GM12878 (cell line): ENCODE results near the gene PLPPR1. TPM values are rescaled to one million over a fixed set of nuclear protein-coding genes. Genes with fewer than 3 reads are reported as not detected.

Experiments
- ATAC-seq: fragments of 200-7000 bp; cut with Tn5 transposase; 3 replicates; pipeline ENCODE4 v1.9.1; 2020; ENCODE audit warnings: mild to moderate bottlenecking, moderate library complexity
- BruUV-seq: library from RNA; stranded (reverse); fragments of 400-500 nt; replicated peaks from 2 replicates; lab custom pipeline; 2021; lab: Mats Ljungman, UMichigan
- CTCF ChIA-PET: fragments of 300-600 bp; sonication (Branson Sonifier 250); formaldehyde crosslinking; extraction: SDS; loops from one replicate; lab custom pipeline; 2021; ENCODE audit warnings: inconsistent platforms; lab: Yijun Ruan, JAX
- POLR2A ChIA-PET: fragments of 350-600 bp; formaldehyde crosslinking; extraction: SDS; loops from one replicate; lab custom pipeline; 2021; ENCODE audit warnings: inconsistent platforms; lab: Charles Lee
- RAD21 ChIA-PET: fragments of 300-600 bp; sonication (Branson Sonifier 250); formaldehyde crosslinking; loops from one replicate; lab custom pipeline; 2023; ENCODE audit warnings: antibody characterized with exemption; ENCODE audit not compliant: unreplicated experiment; lab: Charles Lee
- SMC1A ChIA-PET: fragments of 300-600 bp; sonication (Branson Sonifier 250); formaldehyde crosslinking; loops from one replicate; lab custom pipeline; 2023; ENCODE audit not compliant: unreplicated experiment, uncharacterized antibody; lab: Charles Lee
- DNase-seq: peaks from one replicate; pipeline ENCODE4 v3.0.0-alpha.2; 2011; ENCODE audit warnings: low read depth, low spot score
- FAIRE-seq: peaks from 3 replicates; lab custom pipeline; 2011; peaks lifted over from hg19 to GRCh38; lab: Jason Lieb, UNC
- H2AFZ ChIP-seq: 2 replicates; pipeline ENCODE4 v1.6.0; 2011; ENCODE audit warnings: low read depth, low read length, control low read depth; ENCODE audit not compliant: control insufficient read depth
- H3K27ac ChIP-seq: 2 replicates; pipeline ENCODE4 v1.5.1; 2011; ENCODE audit warnings: control low read depth; ENCODE audit not compliant: control insufficient read depth, insufficient read depth
- H3K27me3 ChIP-seq, 2 experiments: replicated peaks in 1 of 2; 2 replicates each; pipeline versions ENCODE4 v1.6.0 to v1.6.1; 2011; ENCODE audit warnings: low read length in 1 of 2; ENCODE audit not compliant: control insufficient read depth in 2 of 2, insufficient read depth in 2 of 2
- H3K36me3 ChIP-seq, 2 experiments: 2 replicates each; pipeline ENCODE4 v1.5.1; 2011; ENCODE audit warnings: low read length in 1 of 2; ENCODE audit not compliant: control insufficient read depth in 2 of 2, insufficient read depth in 2 of 2
- H3K4me1 ChIP-seq: 2 replicates; pipeline ENCODE4 v1.6.1; 2011; ENCODE audit warnings: mild to moderate bottlenecking, low read length, moderate library complexity, mixed read lengths; ENCODE audit not compliant: control insufficient read depth, insufficient read depth
- H3K4me2 ChIP-seq: 2 replicates; pipeline ENCODE4 v1.6.0; 2011; ENCODE audit warnings: control low read depth; ENCODE audit not compliant: control insufficient read depth, insufficient read depth
- H3K4me3 ChIP-seq: fragments of 200-600 bp; sonication (generic); 2 replicates; pipeline ENCODE4 v1.5.1; 2016
- H3K79me2 ChIP-seq: 2 replicates; pipeline ENCODE4 v1.6.0; 2011; ENCODE audit warnings: low read length; ENCODE audit not compliant: control insufficient read depth, insufficient read depth
- H3K9ac ChIP-seq: 2 replicates; pipeline ENCODE4 v1.8.0; 2011; ENCODE audit warnings: low read length, control low read depth, mixed read lengths; ENCODE audit not compliant: control insufficient read depth, insufficient read depth
- H3K9me3 ChIP-seq: replicated peaks from 3 replicates; pipeline ENCODE4 v1.5.1; 2011; ENCODE audit warnings: mild to moderate bottlenecking, low read length; ENCODE audit not compliant: control insufficient read depth, insufficient read depth
- H4K20me1 ChIP-seq: 2 replicates; pipeline ENCODE4 v1.6.0; 2011; ENCODE audit not compliant: control insufficient read depth, insufficient read depth
- ASH2L ChIP-seq: fragments of 300-600, 200-600 bp; sonication (generic); IDR thresholded peaks from 2 replicates; pipeline ENCODE4 v1.6.1; 2017; ENCODE audit warnings: low read depth, mild to moderate bottlenecking, borderline replicate concordance
- BACH1 ChIP-seq: fragments of 450-650 bp; IDR thresholded peaks from 2 replicates; pipeline ENCODE4 v1.6.1; 2017; ENCODE audit warnings: mild to moderate bottlenecking, borderline replicate concordance
- CBX5 ChIP-seq: sonication (generic); IDR thresholded peaks from 2 replicates; pipeline ENCODE4 v1.6.1; 2016; ENCODE audit warnings: low read depth, moderate library complexity, mild to moderate bottlenecking, inconsistent platforms
- CEBPB ChIP-seq, 2 experiments: fragments of 150-350 bp in 1 of 2; IDR thresholded peaks; 2 replicates each; pipeline ENCODE4 v1.6.1; 2012 to 2014; ENCODE audit warnings: low read depth in 2 of 2, low read length in 2 of 2, borderline replicate concordance in 1 of 2, inconsistent platforms in 1 of 2
- CREM ChIP-seq: IDR thresholded peaks from 2 replicates; pipeline ENCODE4 v1.6.1; 2014; ENCODE audit warnings: antibody characterized with exemption, low read depth
- EGR1 ChIP-seq, 2 experiments: IDR thresholded peaks; 1 replicate in 1 of 2; 2 replicates in 1 of 2; pipeline ENCODE4 v1.6.1; 2011 to 2012; ENCODE audit warnings: low read depth in 2 of 2, low read length in 2 of 2, borderline replicate concordance in 1 of 2, mild to moderate bottlenecking in 1 of 2, moderate library complexity in 1 of 2
- MYB ChIP-seq: fragments of 150-350 bp; IDR thresholded peaks from 2 replicates; pipeline ENCODE4 v1.6.1; 2014; ENCODE audit warnings: mild to moderate bottlenecking, low read depth, low read length, borderline replicate concordance
- NFYA ChIP-seq: IDR thresholded peaks from 2 replicates; pipeline ENCODE4 v1.6.1; 2011; ENCODE audit warnings: low read depth, mild to moderate bottlenecking, low read length, improper control_type of control experiment, borderline replicate concordance
- PML ChIP-seq: IDR thresholded peaks from 2 replicates; pipeline ENCODE4 v1.6.1; 2012; ENCODE audit warnings: low read length, inconsistent platforms
- YY1 ChIP-seq: IDR thresholded peaks from 2 replicates; pipeline ENCODE4 v1.6.1; 2011; ENCODE audit warnings: low read depth, mild to moderate bottlenecking, low read length
- ZNF24 ChIP-seq: fragments of 450-650 bp; IDR thresholded peaks from 2 replicates; pipeline ENCODE4 v1.6.1; 2017; ENCODE audit warnings: antibody characterized with exemption, mild to moderate bottlenecking
- ZNF622 ChIP-seq: fragments of 450-650 bp; IDR thresholded peaks from 2 replicates; pipeline ENCODE4 v1.6.1; 2017; ENCODE audit warnings: mild to moderate bottlenecking, inconsistent platforms
- ZZZ3 ChIP-seq: IDR thresholded peaks from 2 replicates; pipeline ENCODE4 v1.6.1; 2011; ENCODE audit warnings: low read depth; ENCODE audit not compliant: control insufficient read depth, insufficient read length
- WGBS: methylation state at CpG from one replicate; pipeline ENCODE4 v1.1.6; 2016; ENCODE audit warnings: low lambda C conversion rate; ENCODE audit not compliant: insufficient replicate concordance, insufficient coverage; ENCODE audit errors: missing lambda C conversion rate; 5-methylcytosine and 5-hydroxymethylcytosine counted together
- in situ Hi-C: fragments of 300-500 bp; cut with MboI; formaldehyde crosslinking; loops from 9 replicates; pipeline ENCODE4 v1.14.3; 2018; ENCODE audit warnings: mixed read lengths
- intact Hi-C: fragments of 100-400 bp; cut with micrococcal nuclease; formaldehyde crosslinking; loops from one replicate; pipeline ENCODE4 v1.14.2; 2022; ENCODE audit not compliant: unreplicated experiment
- polyA plus RNA-seq, 11 experiments: library from polyadenylated mRNA; depleted of rRNA in 4 of 11; unstranded in 6 of 11; stranded (reverse) in 5 of 11; fragments of >200 nt; fragmentation: Nextera tagmentation in 4 of 11; fragmentation: Illumina TruSeq in 1 of 11; extraction: Ambion mirVana in 4 of 11; extraction: Trizol in 1 of 11; gene quantifications; 1 replicate in 1 of 11; 2 replicates in 10 of 11; pipeline versions ENCODE4 v1.2.1 to v1.2.3, GENCODE V29; 2011 to 2016; ENCODE audit warnings: inconsistent platforms in 2 of 11, missing spikeins in 2 of 11, low read depth in 1 of 11
- total RNA-seq, 4 experiments: library from RNA; depleted of rRNA in 3 of 4; stranded (reverse); fragments of >200 nt in 3 of 4; fragmentation: Illumina TruSeq in 1 of 4; extraction: Trizol in 1 of 4; gene quantifications; 2 replicates each; pipeline versions ENCODE4 v1.2.1 to v1.2.3, GENCODE V29; 2013 to 2021
- TF ChIP-seq, protein P1 (sequence below): IDR thresholded peaks from 2 replicates; pipeline ENCODE4 v1.6.1; 2011; ENCODE audit warnings: borderline replicate concordance, low read depth, mild to moderate bottlenecking, moderate library complexity, low read length; ENCODE audit not compliant: insufficient read depth, poor library complexity, severe bottlenecking
- TF ChIP-seq, protein P2 (sequence below): IDR thresholded peaks from 2 replicates; pipeline ENCODE4 v1.6.1; 2012; ENCODE audit warnings: low read depth, low read length, improper control_type of control experiment
- TF ChIP-seq, protein P3 (sequence below): fragments of 450-650 bp; formaldehyde crosslinking; IDR thresholded peaks from 2 replicates; pipeline ENCODE4 v1.4.0; 2022; ENCODE audit warnings: mild to moderate bottlenecking, moderate library complexity

PLPPR1 gene
- total and polyA plus RNA-seq, 10 of the 15 experiments (the other 5 are each of a cell fraction or from before 2014, with no cell fraction given), result 0.69 TPM; not detected in 9

DNA sequence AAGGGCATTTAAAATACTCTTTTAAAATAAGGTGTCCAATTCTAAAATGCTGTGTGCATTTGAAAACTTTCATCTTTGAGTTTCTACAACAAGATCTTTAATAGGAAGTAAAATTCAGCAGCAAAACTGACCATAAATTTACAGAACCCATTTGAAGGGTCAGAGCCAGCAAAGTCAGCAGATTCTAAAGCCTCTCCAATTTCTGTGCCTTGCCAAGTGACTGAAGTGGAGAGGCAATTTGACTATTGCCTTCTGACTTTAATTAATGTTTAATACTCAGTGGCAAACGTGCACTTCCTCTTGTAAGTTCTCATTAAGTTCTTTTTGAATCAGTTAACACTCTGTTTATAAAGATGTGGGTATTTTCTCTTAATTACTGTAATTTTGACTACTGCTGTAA lies 201.1 kb downstream of the PLPPR1 start (continued):
- TF ChIP-seq NFYA (no peak), PML (no peak), YY1 (no peak), ZNF24 (no peak), CREM (no peak), BACH1 (no peak), ZNF622 (no peak)
- TF ChIP-seq, protein P1, sequence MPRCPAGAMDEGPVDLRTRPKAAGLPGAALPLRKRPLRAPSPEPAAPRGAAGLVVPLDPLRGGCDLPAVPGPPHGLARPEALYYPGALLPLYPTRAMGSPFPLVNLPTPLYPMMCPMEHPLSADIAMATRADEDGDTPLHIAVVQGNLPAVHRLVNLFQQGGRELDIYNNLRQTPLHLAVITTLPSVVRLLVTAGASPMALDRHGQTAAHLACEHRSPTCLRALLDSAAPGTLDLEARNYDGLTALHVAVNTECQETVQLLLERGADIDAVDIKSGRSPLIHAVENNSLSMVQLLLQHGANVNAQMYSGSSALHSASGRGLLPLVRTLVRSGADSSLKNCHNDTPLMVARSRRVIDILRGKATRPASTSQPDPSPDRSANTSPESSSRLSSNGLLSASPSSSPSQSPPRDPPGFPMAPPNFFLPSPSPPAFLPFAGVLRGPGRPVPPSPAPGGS, result no peak
- TF ChIP-seq, all 136 proteins: peak for 0

DNA sequence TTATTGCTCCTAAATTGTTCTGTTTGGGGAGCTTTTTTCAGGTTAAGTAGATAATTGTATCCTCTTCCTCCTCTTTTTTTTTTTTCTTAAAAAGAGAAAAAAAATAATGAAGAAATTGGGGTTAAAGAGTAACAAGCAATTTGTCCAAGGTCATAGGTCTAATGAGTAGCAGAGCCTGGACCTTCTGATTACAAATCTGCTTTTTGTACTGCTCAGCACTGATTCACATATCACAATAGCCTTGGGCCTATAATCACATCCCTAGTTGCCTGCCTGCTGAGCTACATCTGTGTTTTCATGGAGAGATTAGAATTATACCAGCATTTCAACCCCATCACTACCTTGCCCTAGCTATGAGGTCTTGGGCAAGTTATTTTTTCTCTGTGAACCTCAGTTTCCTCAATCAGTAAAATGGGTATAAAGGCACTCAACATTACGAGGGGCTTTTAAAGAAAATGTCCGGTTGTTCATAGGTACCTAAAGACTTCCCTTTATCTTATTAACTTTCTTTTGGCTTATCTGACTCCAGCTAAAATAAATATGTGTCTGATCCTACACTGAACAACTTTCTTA lies 204.0 kb downstream of the PLPPR1 start:
- in situ Hi-C loops, result no loop called here
- TF ChIP-seq, protein P2, sequence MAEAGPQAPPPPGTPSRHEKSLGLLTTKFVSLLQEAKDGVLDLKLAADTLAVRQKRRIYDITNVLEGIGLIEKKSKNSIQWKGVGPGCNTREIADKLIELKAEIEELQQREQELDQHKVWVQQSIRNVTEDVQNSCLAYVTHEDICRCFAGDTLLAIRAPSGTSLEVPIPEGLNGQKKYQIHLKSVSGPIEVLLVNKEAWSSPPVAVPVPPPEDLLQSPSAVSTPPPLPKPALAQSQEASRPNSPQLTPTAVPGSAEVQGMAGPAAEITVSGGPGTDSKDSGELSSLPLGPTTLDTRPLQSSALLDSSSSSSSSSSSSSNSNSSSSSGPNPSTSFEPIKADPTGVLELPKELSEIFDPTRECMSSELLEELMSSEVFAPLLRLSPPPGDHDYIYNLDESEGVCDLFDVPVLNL, result no peak
- TF ChIP-seq CEBPB (IDR thresholded peaks at IDR 0.05; ENCODE audit: borderline replicate concordance in 1 of 2, low read depth in 2 of 2, low read length in 2 of 2) (no peak), ZZZ3 (no peak), MYB (no peak), EGR1 (IDR thresholded peaks at IDR 0.05; ENCODE audit: borderline replicate concordance in 1 of 2, low read depth in 2 of 2, low read length in 2 of 2) (no peak), CBX5 (no peak), ASH2L (no peak)
- TF ChIP-seq, protein P3, sequence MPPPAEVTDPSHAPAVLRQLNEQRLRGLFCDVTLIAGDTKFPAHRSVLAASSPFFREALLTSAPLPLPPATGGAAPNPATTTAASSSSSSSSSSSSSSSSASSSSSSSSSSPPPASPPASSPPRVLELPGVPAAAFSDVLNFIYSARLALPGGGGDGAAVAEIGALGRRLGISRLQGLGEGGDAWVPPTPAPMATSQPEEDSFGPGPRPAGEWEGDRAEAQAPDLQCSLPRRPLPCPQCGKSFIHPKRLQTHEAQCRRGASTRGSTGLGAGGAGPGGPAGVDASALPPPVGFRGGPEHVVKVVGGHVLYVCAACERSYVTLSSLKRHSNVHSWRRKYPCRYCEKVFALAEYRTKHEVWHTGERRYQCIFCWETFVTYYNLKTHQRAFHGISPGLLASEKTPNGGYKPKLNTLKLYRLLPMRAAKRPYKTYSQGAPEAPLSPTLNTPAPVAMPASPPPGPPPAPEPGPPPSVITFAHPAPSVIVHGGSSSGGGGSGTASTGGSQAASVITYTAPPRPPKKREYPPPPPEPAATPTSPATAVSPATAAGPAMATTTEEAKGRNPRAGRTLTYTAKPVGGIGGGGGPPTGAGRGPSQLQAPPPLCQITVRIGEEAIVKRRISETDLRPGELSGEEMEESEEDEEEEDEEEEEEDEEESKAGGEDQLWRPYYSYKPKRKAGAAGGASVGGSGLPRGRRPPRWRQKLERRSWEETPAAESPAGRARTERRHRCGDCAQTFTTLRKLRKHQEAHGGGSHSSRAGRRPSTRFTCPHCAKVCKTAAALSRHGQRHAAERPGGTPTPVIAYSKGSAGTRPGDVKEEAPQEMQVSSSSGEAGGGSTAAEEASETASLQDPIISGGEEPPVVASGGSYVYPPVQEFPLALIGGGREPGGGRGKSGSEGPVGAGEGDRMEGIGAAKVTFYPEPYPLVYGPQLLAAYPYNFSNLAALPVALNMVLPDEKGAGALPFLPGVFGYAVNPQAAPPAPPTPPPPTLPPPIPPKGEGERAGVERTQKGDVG, result no peak
- FAIRE-seq, result no peak

More for the DNA sequence above, 204.0 kb downstream of the PLPPR1 start:
- no peak overlapping the region for H3K4me2 ChIP-seq
- BruUV-seq, result no TSS peak
- ChIA-PET POLR2A (interaction anchor here (0.6 kb wide), 1 partner anchor 36 kb away, joined by 3 read pairs; no protein-coding TSS in a partner anchor), RAD21 (no interaction called here), CTCF (interaction anchor here (0.7 to 1.1 kb wide), 2 partner anchors 630 to 804 kb away, joined by 3 read pairs; no protein-coding TSS in a partner anchor), SMC1A (interaction anchor here (1.3 to 3.5 kb wide), 2 partner anchors 16 to 518 kb away, joined by 4 to 14 read pairs; no protein-coding TSS in a partner anchor)
- no peak overlapping the region for H2AFZ ChIP-seq
- WGBS, result 14% methylated on average over 2 of the region's 2 CpGs
- no peak for ATAC-seq
- no peaks in the 10 kb centered on the region for H3K79me2 ChIP-seq
- no peaks in the 10 kb centered on the region for H4K20me1 ChIP-seq
- H3K4me3 ChIP-seq, result no peak overlapping the region
- no peak for DNase-seq
- no peaks in the 10 kb centered on the region for H3K4me1 ChIP-seq
- H3K27me3 ChIP-seq, result no peaks in the 10 kb centered on the region
- no peaks in the 10 kb centered on the region for H3K36me3 ChIP-seq
- H3K9me3 ChIP-seq, result no peaks in the 10 kb centered on the region
- no peak overlapping the region for H3K27ac ChIP-seq
- no peak overlapping the region for H3K9ac ChIP-seq
- intact Hi-C loops, result loop anchor here (5.0 kb wide), 1 partner anchor 730 kb away; no protein-coding TSS in a partner anchor
